ENCODE results near the gene RTCB. TPM values are rescaled to one million over a fixed set of nuclear protein-coding genes. Genes with fewer than 3 reads are reported as not detected.

The RTCB gene
- total RNA-seq, 2 experiments from 2014 or later, result 77.9 to 82.7 TPM

Other genes starting within 250 kb of the RTCB start
- gene RFPL2, start 207.2 kb downstream of the RTCB start, total RNA-seq, result not detected
- not detected for gene SLC5A4, start 156.9 kb downstream of the RTCB start, total RNA-seq
- gene RFPL3, start 54.4 kb downstream of the RTCB start, total RNA-seq, result not detected
- gene BPIFC, start 52.2 kb upstream of the RTCB start, total RNA-seq, result not detected
- gene FBXO7, start 62.6 kb upstream of the RTCB start, total RNA-seq, result 10 to 100 TPM; 77.2 to 78.1 TPM

All from activated CD8-positive, alpha-beta T cell treated with anti-CD3 and anti-CD28 coated beads for 36 hours (primary cell).